GM18511 (cell line): ENCODE results near the gene TEX22.

Experiments used
- ATAC-seq: cut with Tn5 transposase; IDR thresholded peaks from one replicate; pipeline ENCODE4 v1.9.1; 2021; ENCODE audit warnings: mild to moderate bottlenecking, moderate library complexity; ENCODE audit not compliant: unreplicated experiment

The TEX22 gene

DNA sequence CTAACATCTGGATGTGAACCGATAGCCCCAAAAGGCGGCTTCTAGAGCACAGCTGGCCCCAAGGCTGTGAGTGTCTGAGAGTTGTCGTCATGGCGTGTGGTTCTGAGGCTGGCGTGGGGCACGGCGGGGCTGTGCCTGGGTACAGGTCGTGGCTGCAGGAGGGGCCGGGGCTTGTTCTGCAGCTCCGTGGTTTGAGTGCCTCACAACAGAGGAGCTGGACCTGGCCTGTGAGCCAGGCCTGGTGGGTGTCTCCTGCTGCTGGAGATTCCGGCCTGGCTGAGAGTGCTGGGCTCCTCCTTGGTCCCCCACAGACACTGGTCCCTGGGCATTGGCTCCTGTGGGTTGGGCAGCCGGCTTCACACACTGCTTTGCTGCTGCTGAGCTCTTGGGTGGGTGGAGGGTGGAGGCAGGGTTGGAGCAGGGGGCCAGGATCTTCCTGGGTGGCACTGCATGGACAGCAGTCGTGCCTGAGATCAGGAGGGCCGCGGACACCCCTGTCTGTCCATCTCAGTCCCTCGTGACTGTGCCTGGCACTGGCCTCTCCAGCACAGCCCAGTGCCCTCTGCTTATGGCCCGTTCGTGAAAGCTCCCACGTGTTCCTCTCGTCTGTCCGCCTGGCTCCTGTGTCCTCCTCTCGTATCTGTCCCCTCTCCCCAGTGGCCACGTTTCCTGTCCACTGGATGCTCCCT is 31.8 kb upstream of the TEX22 start:
- no peak for ATAC-seq

GRCh38 chr14:105367116-105368031 is 31.0 kb upstream of the TEX22 start:
- no peak for ATAC-seq

DNA sequence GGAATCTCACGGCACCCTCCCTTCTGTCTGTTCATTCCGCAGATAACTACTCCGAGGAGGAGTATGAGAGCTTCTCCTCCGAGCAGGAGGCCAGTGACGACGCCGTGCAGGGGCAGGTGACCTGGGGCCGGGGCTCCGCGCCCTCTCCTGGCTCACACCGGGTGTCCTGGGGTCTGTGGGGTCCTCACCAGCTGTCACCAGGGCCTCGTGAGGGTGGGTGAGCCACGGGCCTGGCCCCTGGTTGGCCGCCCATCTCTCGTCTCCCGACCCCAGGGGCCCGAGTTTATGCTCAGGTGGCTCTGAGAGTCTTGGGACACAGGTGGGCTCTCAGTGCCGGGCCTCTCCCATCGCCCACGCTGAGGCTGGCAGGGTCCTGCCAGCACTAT is 30.3 kb upstream of the TEX22 start:
- ATAC-seq = no peak

- ATAC-seq = no peak
Observed at GRCh38 chr14:105368426-105368825, 29.9 kb upstream of the TEX22 start.

GRCh38 chr14:105368910-105369652 is 29.3 kb upstream of the TEX22 start:
- no peak for ATAC-seq

DNA sequence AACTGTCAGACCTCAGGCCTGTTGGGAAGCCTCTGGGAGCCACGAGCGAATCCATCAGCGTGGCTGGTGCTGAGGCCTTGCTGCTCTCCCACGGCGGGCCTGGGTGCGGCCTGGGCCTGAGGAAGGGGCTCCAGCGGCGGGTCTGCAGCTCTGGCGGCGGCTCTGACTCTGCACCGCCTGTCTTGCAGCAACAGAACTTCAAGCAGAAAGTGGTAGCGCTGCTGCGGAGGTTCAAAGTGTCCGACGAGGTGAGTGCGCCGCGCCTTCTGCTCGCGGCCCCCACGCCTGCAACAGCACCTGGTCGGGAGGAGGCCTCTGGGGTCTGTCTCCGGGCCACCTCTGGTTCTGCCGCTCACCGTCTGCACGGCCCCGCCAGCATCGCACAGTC is 28.7 kb upstream of the TEX22 start:
- ATAC-seq = no peak

GRCh38 chr14:105374389-105374788 is 23.9 kb upstream of the TEX22 start:
- no peak for ATAC-seq

DNA sequence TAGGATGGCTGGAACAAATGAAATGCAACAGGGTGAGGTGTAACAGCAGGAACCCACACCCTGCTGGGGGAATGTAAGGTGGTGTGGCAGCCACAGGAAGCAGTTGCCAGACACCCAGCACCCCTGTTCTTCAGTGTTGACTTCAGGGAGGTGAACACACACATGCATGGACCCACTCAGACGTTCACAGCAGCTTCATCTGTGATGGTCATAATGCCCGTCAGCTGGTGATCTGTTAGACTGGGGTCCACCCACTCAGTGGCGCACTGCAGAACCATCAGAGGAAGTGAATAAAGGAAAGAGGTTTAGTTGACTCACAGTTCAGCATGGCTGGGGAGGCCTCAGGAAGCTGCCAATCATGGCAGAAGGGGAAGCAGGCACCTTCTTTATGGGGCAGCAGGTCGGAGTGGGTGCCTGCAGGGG is 22.7 kb upstream of the TEX22 start:
- no peak for ATAC-seq

DNA sequence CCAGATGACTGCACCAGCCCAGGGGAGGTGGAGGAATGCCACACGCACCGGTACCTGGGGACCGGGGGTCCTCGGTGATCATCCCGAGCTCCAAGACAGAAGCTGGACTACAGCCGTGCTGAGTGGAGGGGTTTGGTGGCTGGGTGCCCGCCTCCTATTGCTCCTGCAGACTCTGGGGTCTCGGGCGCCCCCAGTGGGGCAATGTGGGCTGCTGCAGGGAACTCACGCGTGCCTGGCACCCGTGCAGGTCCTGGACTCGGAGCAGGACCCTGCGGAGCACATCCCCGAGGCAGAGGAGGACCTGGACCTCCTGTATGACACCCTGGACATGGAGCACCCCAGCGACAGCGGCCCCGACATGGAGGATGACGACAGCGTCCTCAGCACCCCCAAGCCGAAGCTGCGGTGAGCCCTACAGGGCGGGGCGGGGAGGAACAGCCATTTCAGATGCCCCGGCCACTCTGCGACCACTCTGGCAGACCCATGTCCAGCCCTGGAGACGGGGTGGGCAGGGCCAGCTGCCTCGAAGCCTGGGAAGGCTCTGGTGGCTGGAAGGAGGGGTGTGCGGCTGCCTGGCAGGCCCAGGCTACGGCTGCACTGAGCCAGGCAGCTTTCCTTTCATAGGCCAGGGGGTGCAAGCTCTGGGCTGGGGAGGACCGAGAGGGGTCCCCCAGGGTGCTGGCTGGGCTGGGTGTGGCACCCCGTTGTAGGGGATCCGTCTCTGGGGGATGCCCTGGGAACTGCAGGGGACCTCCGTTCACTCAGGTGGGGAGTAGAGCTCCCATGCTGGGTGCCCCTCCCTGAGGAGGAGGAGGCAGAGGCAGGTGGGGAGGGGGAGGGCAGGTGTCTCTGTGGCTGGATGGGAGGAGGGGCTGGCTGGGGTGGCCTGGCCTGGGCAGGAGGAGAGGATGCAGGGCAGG is 21.6 kb upstream of the TEX22 start:
- ATAC-seq = no peak

GRCh38 chr14:105377555-105378182 is 20.7 kb upstream of the TEX22 start:
- no peak for ATAC-seq

DNA sequence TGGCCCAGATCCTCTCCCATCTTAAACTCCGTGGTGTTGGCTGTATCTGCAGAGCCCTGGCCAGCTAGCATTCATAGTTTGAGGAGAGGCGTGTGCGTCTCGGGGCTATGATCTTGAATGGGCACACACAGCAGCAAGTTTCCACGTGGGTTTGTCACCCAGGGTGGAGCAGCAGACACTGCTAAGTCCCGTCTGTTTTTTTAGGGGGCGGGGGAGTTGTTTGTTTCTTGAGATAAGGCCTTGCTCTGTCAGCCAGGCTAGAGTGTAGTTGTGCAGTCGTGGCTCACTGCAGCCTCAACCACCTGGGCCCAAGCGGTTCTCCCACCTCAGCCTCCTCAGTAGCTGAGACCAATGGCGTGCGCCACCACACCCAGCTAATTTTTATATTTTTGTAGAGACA is 20.1 kb upstream of the TEX22 start:
- ATAC-seq = no peak

DNA sequence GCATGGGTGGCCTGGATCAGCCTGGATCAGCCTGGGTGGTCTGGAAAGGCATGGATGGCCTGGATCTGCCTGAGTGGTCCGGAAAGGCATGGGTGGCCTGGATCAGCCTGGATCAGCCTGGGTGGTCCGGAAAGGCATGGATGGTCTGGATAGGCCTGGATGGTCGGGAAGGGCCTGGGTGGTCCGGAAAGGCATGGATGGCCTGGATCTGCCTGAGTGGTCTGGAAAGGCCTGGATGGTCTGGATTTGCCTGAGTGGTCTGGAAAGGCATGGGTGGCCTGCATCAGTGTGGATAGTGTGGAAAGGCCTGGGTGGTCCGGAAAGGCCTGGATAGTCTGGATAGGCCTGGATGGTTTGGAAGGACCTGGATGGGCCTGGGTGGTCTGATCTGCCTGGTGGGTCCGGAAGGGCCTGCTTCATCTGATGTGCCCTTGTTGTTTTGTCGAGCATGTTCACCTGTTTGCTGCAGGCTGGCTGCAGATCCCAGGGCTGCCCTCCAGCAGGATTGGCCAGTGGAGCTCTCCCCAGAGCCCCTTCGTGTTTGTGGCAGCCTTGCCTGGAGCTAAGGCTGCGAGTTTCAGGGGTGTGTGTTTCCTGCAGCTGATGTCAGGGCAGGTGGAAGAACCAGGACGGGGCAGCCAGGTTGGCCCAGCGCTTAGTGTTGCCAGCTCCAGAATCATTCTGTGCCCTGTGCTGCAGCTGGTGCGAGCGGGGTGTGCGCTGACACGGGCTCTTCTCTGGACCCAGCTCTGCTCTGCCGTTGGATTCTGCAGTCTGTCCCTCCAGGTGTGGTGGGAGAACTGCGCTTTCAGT is 19.3 kb upstream of the TEX22 start:
- ATAC-seq = no peak

GRCh38 chr14:105379946-105380345 is 18.4 kb upstream of the TEX22 start:
- ATAC-seq = no peak

DNA sequence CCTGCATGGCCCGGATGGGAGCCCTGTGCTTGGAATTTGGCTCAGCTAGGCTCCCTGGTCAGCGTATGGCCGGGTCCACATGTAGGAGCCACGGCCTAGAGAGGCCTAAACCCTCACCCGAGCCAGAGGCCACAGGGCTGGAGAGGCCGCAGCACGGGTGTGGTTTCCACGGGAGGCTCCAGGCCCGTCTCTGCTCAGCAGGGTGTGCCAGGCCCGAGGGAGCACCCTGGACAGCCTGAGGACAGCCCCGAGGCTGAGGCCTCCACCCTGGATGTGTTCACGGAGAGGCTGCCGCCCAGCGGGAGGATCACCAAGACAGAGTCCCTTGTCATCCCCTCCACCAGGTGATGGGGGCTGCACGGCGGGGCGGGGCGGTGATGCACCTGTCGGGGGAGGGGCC is 17.6 kb upstream of the TEX22 start:
- no peak for ATAC-seq

DNA sequence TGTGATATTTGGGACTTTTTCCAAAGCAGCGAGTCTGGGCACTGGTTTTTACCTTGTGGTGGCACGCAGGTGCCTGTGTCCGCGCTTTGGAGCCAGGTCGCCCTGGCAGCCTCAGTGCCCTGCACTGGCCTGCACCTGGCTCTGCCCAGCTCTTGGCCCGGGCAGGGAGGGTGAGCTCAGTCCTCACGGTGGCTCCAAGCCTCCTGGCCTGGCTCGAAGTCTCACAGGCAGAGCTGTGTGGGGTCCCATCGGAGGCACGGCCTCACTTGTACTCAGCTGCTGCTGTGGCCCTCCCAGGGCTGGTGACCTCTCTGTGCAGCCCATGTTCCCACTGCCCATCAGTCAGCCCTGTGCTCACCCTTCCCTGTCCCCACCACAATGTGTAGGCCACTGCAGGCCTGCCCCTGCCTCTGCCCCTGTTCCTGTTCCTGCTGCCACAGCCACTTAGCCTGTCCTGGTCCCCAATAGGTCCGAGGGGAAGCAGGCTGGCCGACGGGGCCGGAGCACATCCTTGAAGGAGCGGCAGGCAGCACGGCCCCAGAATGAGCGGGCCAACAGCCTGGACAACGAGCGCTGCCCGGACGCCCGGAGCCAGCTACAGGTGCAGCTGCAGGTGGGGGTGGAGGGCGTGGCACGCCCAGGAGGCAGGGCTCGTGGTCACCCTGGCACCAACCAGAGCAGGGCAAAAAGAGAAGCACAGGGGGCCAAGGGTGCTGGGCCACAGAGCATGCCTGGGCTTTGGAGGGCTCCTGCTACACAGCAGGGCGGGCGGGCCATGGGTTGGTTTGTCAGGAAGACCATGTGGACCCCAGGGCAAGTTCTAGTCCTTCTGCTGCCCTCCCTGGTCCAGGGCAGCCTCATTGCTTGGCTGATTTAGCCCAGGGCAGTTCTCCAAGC is 16.6 kb upstream of the TEX22 start:
- no peak for ATAC-seq

DNA sequence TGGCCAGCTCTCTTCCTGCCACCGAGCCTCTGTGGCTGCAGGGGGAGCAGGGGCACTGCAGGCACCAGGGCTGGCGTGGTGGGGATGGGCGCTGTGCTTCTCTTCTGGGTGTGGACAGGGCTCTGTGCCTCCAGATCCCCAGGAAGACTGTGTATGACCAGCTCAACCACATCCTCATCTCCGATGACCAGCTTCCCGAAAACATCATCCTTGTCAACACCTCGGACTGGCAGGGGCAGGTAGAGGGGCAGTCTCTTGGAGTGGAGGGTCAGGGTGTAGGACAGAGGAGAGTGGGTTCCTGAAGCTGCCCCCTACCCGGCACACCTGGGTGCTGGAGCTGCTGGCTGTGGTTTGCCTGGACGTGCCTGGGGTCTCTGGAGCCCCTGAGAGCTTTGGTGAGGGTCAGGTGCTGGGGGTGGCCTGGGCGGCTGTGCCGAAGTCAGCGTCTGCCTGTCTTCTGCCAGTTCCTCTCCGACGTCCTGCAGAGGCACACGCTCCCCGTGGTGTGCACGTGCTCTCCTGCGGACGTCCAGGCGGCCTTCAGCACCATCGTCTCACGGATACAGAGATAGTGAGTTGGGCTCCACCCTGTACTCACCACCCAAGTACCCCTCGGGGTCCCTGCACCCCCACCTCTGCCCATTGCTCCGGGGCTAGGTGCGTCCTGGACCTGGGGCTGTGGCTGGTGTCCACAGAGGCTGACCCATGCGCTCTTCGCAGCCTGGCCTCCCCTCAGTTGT is 15.8 kb upstream of the TEX22 start:
- no peak for ATAC-seq

DNA sequence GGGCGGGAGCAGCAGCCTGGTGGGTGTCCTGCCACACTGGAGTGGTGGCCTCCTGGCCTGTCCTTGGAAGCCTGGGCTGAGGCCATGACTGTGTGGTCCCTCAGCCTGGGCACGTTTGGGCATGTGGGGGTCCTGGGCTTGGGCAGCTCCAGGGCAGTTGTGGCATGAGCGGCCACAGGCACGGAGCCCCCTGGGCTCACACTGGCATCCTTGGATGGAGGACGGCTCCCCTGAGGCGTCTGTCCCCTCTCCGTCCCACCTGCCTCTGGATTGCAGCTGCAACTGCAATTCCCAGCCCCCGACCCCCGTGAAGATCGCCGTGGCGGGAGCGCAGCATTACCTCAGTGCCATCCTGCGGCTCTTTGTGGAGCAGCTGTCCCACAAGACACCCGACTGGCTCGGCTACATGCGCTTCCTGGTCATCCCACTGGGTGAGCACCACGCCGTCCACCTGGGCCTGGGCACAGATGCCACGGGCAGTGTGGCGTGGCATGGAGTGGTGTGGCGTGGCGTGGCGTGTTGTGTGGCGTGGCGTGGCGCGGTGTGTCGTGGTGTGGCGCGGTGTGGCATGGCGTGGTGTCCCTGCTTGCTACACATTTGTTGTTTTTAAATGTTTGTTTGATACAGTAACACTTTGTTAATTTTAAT is 15.1 kb upstream of the TEX22 start:
- no peak for ATAC-seq
